Astrocyte of the cerebellum (primary cell): ENCODE measurements around the gene TCEAL7.
A peak's percentile ranks its signal among the peaks of the same experiment; 100 is the strongest.
"Not testable (repeated sequence)": the region's sequence is repeated elsewhere in the genome, so short reads cannot be mapped to it uniquely, and the experiment has no call there.

Source experiments
- DNase-seq: peaks from one replicate; pipeline ENCODE4 v3.0.0-alpha.2; 2011; ENCODE audit warnings: low read depth
- H3K4me3 ChIP-seq: 2 replicates; pipeline ENCODE4 v1.5.1; 2011; ENCODE audit warnings: mild to moderate bottlenecking, low read depth, low read length, moderate library complexity
- in situ Hi-C: cut with HindIII; loops from 2 replicates; pipeline ENCODE4 v1.10.0; 2017; ENCODE audit warnings: low sequenced_read_pairs
- TF ChIP-seq, protein P1 (sequence below): IDR thresholded peaks from 2 replicates; pipeline ENCODE4 v1.5.1; 2012; ENCODE audit warnings: low read length, low read depth, moderate library complexity, mild to moderate bottlenecking; ENCODE audit errors: missing control alignments

Gene TCEAL7

GRCh38 chrX:103356130-103356798 lies 26.2 kb downstream of the TCEAL7 start, which contains the start of gene TCEAL9:
Gene TCEAL9 (plus strand): TSS chrX:103356506. CDS start chrX:103357685, 1,179 bp downstream.
- TF ChIP-seq, protein P1, sequence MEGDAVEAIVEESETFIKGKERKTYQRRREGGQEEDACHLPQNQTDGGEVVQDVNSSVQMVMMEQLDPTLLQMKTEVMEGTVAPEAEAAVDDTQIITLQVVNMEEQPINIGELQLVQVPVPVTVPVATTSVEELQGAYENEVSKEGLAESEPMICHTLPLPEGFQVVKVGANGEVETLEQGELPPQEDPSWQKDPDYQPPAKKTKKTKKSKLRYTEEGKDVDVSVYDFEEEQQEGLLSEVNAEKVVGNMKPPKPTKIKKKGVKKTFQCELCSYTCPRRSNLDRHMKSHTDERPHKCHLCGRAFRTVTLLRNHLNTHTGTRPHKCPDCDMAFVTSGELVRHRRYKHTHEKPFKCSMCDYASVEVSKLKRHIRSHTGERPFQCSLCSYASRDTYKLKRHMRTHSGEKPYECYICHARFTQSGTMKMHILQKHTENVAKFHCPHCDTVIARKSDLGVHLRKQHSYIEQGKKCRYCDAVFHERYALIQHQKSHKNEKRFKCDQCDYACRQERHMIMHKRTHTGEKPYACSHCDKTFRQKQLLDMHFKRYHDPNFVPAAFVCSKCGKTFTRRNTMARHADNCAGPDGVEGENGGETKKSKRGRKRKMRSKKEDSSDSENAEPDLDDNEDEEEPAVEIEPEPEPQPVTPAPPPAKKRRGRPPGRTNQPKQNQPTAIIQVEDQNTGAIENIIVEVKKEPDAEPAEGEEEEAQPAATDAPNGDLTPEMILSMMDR: no peak
- in situ Hi-C loops: no loop called here
- peak; percentile 57 for DNase-seq
- H3K4me3 ChIP-seq: peak within 1 kb of the TSS; percentile 86

GRCh38 chrX:103356858-103357257 lies 26.8 kb downstream of the TCEAL7 start:
- in situ Hi-C loops: no loop called here
- TF ChIP-seq, protein P1: no peak
- no peak for DNase-seq
- H3K4me3 ChIP-seq: peak overlapping the region; percentile 86

GRCh38 chrX:103357871-103358270 lies 27.8 kb downstream of the TCEAL7 start:
- TF ChIP-seq, protein P1: no peak
- DNase-seq: no peak
- in situ Hi-C loops: no loop called here
- peak overlapping the region; percentile 86 for H3K4me3 ChIP-seq

DNA sequence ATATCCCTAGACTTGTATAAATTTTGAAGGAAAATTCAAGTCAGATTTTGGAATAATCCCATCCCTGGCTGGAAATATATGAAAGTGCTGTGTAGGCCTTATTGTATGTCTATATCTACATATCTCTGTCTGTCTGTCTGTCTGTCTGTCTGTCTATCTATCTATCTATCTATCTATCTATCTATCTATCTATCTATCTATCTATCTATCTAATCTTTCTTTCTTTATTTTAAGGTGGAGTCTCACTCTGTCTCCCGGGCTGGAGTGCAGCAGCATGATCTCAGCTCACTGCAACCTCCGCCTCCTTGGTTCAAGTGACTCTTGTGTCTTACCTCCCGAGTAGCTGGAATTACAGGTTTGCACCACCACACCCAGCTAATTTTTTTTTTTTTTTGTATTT lies 29.6 kb downstream of the TCEAL7 start:
- DNase-seq, in situ Hi-C loops, H3K4me3 ChIP-seq: not testable (repeated sequence)

- no peak overlapping the region for H3K4me3 ChIP-seq
- DNase-seq: no peak
- TF ChIP-seq, protein P1: no peak
- in situ Hi-C loops: no loop called here
These were observed 30.1 kb downstream of the TCEAL7 start for GRCh38 chrX:103360092-103360491.

DNA sequence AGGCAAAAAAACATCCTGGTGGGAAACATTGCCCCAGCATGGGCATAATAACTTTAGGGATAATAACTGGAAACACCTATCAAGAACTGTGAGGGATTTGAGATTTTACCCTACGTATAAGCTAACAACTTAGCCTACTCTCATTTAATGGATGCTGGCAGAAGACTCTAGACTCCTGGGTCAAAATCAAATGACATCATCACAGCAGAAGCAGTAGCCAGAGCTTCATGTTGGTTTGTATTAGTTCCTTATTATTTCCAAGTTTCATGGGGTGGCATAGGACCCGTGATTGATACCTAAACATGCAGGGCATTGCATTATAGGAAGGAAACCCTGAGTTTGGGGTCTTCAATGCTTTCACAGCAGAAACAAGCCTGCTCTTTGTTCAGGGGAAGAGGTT lies 30.9 kb downstream of the TCEAL7 start:
- no peak overlapping the region for H3K4me3 ChIP-seq
- TF ChIP-seq, protein P1: no peak
- in situ Hi-C loops: no loop called here
- DNase-seq: no peak

GRCh38 chrX:103361798-103362197 lies 31.8 kb downstream of the TCEAL7 start:
- in situ Hi-C loops: no loop called here
- TF ChIP-seq, protein P1: no peak
- no peak for DNase-seq
- no peak overlapping the region for H3K4me3 ChIP-seq
